HG02588 (cell line): ENCODE data around the gene GDNF.
"Not testable (repeated sequence)": the region's sequence is repeated elsewhere in the genome, so short reads cannot be mapped to it uniquely, and the experiment has no call there.

Experiments
- ATAC-seq: cut with Tn5 transposase; IDR thresholded peaks from one replicate; pipeline ENCODE4 v1.9.1; 2021; ENCODE audit warnings: mild to moderate bottlenecking, moderate library complexity; ENCODE audit not compliant: unreplicated experiment

The GDNF gene, protein sequence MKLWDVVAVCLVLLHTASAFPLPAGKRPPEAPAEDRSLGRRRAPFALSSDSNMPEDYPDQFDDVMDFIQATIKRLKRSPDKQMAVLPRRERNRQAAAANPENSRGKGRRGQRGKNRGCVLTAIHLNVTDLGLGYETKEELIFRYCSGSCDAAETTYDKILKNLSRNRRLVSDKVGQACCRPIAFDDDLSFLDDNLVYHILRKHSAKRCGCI

DNA sequence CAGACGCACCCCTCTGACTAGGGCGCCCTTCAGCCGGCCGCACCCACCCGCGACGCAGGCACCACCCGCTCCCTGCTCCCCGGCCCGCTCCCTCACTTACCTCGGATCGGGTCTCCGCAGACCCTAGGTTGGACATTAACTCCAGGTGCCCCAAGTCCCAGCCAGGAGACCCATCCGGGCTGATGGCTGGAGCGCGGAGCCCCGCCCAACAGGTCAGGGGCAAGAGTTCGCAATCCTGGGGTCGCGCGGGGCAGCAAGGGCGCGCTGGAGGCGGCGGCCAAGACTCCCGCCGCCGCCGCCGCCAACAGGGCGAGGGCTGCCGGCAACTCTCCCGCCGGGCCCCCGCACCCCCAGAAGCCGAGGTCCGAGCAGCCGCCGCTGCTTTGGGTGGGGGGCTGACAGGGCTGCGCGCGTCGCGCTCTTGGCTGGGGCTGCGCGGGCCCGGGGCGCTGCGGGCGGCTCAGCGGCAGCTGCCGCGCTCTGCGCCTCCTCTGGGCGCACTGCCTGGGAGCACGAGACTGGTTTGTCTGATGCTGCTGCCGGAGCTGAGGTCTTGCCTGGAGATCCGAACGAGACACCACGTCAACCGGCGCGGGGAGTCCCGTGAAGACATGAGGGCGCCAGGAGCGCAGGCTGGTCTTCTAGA lies at the start of gene GDNF:
Gene GDNF, minus strand, starts transcription at position 635 of the 646 bp plus-strand sequence. CDS start 5,245 bp downstream, outside the sequence.
- ATAC-seq: no peak

DNA sequence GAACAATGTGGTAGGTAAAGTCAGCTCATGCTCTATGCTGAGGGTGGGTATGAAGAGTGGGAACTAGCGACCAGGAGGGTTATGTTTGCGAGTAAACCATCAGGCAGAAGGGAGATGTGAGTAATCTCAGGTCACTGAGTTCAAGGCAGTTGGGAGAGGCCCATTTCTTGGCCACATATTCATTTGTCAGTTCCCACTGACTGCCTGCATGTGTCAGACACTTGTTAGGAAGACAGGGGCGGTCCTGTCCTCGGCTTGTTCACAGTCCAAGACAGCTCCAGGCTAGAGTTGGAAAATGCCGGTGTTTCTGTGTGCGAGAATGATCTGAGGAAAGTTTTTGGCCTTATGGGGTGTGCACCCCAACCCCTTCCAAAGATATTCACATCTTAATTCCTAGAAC lies 48.6 kb upstream of the GDNF start:
- ATAC-seq: no peak

DNA sequence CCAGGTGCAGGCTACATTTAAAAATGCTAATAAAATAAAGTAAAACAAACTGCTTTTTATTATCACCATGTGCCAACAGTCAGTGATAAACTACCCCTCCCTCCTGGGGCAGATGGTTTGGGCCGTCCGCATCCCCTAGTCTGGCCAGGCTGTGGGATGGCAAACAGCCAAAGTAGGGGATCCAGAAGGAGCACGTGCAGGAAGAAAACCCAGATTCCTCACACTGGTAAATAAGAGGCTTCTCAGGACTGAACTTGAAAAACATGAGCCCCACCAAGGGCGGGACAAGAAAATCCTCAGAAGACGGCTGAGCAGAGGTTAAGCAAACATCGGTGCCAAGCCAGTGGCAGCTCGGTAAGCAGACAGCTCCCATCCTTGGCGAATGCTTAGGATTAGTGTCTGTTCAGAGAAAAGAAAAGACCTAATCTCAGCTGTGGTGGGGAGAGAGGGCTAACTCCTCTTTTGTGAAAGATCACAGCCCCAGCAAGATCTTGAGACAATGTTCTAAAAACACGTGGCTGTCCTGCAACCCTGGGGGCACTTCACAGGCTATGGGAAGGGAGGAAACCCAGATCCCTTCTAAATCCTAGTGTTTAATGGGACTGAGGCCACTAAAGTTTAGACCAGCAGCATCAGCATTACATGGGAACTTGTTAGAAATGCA lies 46.5 kb upstream of the GDNF start:
- no peak for ATAC-seq

- no peak for ATAC-seq
These were observed 42.8 kb upstream of the GDNF start for GRCh38 chr5:37882636-37883035.

DNA sequence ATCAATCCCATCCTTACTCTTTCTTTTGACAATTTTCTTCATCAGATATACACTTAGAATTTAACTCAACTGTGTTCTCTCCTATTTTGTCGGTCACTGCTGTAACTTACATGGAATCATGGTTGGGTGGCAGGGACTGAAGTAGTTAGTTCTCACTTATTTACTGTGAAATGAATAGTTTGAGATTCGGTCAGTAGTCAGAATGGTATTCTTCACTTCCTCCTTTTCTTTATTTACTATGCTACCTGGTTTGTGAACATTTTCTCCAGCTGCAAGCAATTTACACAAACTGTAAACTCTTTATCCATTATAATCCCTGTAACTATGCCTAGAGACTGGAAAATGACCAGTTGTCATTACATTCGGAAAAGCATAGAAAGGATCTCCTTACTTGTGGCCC lies 41.5 kb upstream of the GDNF start:
- peak; percentile 85 for ATAC-seq

DNA sequence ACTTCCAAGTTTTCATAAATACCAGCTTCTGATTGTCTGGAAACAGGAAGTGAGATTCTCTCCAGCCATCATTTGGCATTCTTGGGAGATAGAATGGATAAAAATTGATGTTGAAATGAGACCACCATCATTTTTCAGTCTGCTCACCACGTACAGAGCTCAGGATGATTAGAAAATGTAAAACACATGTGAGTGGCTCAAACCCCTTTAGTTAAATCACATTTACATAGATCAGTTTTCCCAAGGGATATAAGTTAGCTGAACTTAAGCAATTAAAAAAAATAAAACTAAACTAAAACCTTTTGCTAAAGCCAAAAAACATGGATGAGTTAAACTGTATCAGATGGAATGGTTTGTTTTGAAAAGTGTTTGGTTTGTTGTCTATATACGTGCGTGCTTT lies 37.1 kb upstream of the GDNF start:
- no peak for ATAC-seq

DNA sequence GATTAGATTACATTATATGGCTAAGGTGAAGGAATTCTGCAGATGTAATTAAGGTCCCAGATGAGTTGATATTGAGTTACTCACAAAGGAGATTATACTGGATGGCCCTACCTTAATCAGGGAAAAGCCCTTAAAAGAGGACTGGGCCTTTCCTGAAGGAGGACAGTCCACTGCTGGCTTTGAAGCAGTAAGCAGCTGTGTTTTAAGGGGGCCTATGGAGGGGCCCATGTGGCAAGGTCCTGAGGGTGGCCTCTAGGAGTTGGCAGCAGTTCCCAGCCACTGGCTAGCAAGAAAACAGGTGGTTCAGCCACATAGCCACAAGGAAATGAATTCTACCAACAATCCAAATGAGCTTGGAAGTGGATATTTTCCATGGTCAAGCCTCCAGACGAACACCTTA lies 36.4 kb upstream of the GDNF start:
- no peak for ATAC-seq

DNA sequence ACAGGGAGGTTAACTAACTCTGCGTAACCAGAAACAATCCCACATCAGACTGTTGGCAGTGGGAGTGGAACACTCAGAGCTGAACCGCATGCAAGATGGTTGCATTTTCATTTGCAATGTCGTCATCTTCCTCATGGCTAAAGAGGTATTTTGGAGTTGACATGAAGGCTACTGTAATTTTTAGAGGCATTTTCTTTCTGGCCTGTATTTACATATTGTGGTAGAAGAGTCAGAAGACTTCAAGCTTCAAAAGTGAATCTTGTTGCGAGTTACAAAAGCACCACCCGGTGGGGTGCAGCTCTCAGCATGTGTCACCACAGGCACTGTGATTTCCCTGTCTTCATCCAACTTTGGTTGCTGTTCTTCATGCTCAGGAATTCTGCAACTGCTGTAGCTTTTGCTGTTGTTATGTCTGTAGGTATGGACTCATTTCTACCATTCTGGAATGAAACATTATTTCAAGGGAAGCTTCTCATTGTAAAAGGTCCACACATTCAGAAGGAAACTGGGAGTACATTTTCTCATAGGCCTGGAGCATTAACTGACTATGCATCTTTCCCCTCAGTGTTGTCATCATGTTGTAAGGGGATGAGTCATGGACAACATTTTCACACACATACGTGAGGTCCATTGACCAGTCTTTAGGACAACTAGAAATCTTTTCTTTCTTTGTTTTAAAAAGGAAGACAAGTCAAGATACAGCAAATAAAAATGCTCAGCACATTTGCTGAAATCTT lies 35.4 kb upstream of the GDNF start:
- ATAC-seq: peak; percentile 58

GRCh38 chr5:37873988-37874387 lies 34.1 kb upstream of the GDNF start:
- no peak for ATAC-seq

- no peak for ATAC-seq
These were observed 31.4 kb upstream of the GDNF start for GRCh38 chr5:37871023-37871815.

DNA sequence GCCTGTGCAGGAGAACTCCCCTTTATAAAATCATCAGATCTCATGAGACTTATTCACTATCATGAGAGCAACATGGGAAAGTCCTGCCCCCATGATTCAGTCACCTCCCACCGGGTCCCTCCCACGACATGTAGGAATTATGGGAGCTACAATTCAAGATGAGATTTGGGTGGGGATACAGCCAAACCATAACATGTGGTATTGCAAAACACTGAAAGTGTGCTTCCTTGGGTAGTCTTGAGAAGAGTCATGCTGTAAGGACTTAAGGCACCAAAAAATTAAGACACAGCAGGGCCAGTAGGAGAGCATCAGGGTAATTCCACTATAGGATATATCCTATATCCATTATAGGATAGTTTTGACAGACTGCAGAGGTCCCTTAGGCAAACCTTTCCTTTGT lies 29.4 kb upstream of the GDNF start:
- ATAC-seq: no peak

- ATAC-seq: no peak
These were observed 27.8 kb upstream of the GDNF start for GRCh38 chr5:37867654-37868053.

GRCh38 chr5:37862907-37863306 lies 23.1 kb upstream of the GDNF start:
- ATAC-seq: not testable (repeated sequence)

DNA sequence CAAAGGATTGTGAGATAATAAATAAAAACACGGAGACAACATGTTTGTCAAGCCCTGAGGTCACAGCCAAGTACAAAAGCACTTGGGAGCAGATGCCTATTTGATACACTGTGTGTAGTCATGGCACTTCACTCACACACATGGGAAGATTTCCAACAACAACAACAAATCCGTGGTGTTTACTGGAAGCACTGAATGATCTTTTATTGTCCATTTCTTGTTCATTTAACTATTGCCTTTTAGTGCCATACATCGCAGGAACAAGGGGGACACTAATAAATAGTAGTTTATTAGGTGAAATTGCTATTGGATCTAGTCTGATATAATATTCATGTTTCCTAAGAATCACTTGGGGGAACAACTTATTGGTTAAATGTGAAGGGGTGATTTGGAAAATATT lies 20.4 kb upstream of the GDNF start:
- ATAC-seq: peak; percentile 2

DNA sequence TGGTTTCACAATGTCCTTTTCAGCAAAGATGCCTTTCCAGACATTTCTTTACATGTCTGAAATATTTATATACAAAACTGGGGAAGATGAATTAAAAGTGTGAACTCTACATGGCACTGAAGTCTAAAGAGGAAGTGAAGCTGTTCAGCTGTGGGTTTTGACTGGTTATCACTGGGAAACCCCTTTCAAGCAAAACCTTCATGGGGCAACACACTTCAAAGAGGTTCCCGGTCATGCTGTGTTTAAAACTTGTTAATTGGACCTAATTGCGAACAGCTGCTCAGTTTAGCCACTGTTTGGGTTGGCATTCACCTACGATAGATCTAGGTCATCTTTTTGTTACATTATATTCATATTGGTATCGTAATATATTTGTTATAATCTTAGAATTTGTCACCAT lies 20.0 kb upstream of the GDNF start:
- peak; percentile 98 for ATAC-seq

DNA sequence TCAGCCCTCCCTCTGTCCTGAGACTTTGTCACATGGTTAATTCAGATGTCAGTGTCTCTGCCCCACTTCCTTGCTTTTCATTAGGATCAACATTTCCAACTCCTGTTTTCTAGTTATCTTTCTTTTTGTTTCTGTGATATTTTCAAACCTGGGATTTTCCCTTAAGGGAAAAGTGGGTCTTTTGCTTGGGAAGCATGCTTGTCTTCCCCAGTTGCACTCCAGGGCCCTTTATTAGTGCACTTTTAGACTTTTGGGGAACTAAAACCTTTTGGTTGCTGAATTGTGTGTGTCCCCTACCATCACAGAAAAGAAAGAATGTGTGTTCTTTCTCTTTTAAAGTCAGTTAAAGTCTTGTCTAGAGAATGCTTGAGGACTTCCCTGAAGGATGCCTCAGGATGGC lies 18.4 kb upstream of the GDNF start:
- no peak for ATAC-seq

GRCh38 chr5:37857696-37858095 lies 17.9 kb upstream of the GDNF start:
- ATAC-seq: no peak

DNA sequence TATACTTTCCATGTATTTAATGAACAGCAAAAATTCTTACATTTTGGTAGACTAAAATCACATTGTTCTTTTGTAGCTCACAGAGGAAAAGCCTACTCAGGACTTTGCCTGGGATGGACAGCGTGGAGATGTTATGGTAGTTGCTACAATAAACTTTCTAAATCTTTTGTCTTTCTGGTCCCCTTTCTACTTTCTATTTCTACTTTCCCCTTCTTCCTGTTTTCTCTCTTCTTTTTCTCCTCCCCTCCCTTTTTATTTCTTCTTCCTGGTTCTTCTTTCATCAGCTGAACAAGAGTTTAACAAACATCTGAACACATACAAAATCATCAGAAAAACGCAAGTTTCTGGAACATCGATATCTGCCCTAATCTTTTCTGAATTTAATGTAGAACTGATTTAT lies 15.6 kb upstream of the GDNF start:
- ATAC-seq: no peak

- no peak for ATAC-seq
These were observed 11.5 kb upstream of the GDNF start for GRCh38 chr5:37851305-37851704.

DNA sequence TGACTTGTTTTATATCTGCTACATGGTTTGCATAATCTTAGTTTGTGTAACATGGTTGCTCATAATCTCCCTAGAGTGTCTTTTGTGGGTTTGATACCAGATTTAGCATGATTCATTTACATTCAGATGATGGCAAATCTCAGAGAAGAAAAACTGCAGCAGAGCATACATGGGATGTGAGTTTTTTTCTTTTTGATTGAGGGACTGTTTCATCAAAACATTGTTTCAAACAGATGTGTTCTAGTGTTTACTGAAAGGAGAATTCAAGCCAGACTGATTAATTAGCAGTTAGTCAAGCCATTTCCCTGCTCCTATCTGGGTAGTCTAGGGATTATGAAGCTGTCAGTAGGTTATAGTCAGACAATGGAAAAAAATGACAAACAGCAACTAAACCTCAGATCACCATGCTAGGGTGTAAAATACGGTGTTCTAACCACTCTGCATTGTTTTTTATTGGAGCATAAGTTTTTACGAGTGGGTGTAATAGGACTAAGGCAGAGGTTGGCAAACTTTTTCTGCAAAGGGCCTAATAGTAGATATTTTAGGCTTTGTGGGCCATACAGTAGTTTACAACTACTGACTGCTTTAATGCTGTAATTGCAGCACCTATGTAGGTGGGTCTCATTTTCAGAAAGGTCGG lies 10.5 kb upstream of the GDNF start:
- ATAC-seq: no peak
